Umbilical cord (tissue), 2 donors: Measurements from ENCODE around the gene TNS4. TPM values are rescaled to one million over a fixed set of nuclear protein-coding genes. Genes with fewer than 3 reads are reported as not detected.

Experiments used
- DNase-seq: peaks from one replicate; pipeline ENCODE4 v3.0.0-alpha.2; 2015; ENCODE audit warnings: low spot score
- total RNA-seq: library from RNA; depleted of rRNA; stranded (reverse); fragments of >200 nt; gene quantifications from one replicate; pipeline ENCODE4 v1.2.3, GENCODE V29; 2014; ENCODE audit warnings: low replicate concordance; ENCODE audit not compliant: insufficient read depth

The TNS4 gene
- total RNA-seq, 1 donor from 2014 or later, result 7.0 TPM

DNA sequence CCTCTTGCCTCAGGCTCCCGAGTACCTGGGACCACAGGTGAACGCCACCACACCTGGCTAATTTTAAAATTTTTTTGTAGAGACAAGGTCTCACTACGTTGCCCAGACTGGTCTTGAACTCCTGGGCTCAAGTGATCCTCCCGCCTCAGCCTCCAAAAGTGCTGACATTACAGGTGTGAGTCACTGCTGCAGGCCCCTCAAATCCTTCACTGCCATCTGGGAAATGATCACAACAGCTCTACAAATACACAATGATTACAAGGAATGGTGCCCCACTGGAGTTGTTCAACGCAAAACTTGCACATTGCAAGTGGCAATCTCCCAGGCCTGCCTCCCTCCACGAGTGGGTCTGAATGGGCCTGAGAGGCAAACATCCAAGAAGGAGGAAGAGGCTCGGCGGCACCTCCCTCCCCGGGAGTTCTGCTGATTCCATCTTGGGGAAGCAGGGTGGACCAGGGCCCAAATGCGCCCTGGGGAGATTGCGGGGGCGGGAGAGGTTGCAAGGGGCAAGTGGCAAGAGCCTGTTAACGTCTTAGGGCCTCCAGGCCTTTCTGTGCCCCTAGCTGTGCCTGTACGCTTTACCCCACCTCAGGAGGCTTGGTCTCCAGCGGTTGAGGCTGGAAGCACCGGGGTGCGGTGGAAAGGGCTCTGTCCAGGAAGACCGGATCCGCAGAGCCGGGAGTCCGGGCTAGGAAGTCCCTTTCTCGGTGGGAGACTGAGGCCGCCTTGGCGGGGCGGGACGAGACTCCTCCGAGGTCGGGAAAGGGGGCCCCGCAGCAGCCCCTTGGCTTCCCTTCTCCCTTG, 58.8 kb downstream of the TNS4 start:
- no peak for DNase-seq

DNA sequence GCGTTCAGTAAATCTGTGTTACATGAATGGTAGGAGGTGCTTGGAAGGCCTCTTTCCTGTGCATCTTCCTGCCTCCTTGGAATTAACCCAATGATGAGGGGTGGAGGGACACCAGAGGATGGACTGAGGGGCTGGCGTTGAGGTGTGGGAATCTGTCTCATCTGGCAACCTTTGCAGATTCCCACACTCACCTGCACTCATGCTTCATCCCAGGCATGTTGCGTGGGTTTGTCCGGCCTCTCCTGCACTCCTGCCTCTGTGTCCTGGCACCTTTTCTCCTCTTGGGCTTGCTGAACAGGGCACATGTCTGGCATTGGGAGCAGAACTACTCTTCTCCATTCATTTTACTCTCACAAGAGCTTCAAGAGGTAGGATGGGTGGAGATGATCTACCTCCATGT, 61.3 kb downstream of the TNS4 start:
- no peak for DNase-seq

DNA sequence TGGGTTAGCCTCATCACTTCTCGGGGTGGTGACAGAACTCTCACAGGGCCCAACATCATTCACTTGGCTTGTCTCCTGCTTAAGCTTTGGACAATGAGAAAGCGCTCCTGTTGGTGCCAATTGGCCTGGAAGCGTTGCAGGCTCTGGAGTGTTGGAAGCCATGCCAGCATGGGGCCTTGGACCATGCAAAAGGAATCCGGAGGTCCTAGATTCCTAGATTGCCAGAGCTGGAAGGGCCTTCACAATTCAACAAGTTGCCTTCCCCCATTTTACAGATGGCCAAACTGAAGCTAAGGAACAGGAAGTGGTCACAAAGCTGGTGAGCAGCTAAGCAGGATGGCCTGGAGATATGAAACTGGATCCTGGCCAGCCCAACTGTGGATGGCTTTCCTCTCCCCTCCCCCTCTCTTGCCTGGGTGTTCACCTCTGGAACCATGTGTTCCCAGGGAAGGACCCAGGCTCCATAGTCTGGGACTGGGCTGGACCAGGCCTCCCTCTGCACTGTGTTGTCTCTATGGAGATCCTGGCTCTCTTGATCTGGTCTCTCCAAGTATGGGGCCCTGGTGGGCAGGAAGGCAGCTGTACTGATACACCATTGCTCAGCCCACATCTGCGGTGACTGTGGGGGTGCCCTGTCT, 64.2 kb downstream of the TNS4 start:
- no peak for DNase-seq

DNA sequence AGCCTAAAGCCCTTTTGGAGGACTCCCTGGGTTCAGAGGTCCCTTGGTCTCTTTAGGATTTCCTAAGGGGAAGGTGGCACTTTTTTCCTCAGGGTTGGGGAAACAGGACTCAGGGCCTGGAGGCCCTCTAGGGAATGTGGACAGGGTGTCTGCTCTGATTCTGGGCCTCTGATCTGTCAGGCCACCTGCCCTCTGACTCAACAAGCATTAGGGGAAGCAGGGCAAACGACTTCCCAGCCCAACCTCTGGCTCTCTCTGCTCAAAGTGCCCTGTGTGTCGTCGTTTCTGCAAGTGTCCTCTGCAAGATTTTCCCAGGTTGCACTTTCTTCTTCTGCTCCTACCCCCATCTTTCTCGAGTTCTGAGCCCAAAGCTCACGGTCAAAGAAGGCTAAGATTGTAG, 64.8 kb downstream of the TNS4 start:
- no peak for DNase-seq

DNA sequence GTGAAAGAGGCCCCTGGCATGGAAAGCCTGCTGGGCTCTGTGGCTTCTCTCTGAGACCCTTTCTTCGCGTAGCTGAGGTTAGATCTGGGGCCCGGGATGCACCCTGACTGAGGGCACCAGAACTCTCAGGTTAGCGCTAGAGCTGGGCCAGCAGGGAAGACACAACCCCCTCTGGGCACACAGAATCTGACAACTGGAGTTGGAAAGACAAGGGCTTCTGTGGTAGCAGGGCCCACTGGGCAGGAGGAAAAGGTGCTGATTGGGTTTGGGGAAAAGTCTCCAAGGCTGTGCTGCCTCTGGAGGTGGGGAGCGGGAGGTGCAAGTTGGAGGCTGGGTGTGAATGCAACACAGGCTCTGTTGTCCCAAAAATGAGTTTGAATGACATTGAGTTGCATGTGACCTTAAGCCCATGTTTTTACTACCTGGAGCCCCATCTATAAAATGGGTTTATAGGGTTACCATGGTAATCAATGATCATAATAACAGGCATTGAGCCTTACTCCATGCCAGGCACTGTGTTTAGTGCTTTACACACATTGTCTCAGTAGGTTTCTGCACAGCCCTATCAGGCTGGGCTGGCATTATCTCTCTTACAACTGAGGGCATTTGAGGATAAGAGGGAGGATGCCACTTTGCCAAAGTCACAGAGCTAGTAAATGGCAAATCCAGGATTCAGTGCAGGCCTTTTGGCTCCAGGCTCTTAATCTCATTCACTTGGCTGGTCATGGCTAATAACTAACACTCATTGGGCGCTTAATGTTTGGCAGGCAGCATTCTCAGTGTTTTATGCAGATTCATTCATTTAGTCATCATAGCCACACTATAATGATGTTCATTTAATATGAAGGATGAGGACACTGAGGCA, 67.6 kb downstream of the TNS4 start:
- no peak for DNase-seq

DNA sequence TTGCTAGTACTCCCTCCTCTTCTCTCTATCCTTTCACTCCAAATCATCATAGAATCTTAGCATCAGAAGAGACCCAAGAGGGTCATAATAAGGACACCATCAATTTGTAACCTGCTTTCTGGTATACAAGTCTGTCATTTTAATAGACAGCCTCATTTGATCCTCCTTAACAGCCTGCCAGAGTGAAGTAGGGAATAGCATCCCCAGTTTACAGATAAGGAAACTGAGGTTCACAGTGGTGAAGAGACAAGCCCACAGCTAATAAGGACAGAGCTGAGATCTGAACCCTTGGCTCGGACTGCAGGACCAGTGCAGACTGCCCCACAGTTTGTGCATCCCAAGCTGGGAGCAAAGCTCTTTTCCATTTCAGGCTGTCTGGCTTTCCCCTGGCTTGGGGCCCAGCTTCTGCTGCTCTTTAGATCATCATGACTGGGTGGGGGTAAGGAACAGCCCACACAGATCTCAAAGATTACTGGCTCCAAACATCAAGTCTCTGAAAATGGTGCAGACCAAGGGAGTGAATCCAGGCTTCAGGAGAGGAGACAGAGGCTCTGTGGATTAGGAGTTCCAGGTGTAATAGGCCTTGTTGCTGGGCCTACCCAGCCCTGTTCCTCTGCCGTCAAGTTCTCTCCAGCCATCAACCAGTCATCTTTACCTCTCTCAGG, 68.4 kb downstream of the TNS4 start:
- peak; percentile 98 for DNase-seq

DNA sequence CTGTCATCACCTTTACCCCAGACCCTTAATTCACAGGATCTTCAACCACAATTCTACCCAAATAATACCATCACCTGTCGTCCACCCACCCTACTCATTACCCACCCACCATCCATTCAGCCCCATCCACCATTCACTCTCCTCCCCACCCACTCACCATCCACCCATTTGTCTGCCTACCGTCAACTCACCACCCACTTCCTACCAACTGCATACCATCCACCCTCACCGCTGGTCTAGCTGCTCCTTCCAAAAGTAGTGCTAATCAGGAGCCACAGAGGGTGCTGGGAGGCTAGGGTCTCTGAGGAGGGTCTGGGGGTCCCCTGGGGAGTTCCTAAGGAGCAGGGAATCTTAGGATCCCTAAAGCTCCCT, 70.2 kb downstream of the TNS4 start:
- no peak for DNase-seq

DNA sequence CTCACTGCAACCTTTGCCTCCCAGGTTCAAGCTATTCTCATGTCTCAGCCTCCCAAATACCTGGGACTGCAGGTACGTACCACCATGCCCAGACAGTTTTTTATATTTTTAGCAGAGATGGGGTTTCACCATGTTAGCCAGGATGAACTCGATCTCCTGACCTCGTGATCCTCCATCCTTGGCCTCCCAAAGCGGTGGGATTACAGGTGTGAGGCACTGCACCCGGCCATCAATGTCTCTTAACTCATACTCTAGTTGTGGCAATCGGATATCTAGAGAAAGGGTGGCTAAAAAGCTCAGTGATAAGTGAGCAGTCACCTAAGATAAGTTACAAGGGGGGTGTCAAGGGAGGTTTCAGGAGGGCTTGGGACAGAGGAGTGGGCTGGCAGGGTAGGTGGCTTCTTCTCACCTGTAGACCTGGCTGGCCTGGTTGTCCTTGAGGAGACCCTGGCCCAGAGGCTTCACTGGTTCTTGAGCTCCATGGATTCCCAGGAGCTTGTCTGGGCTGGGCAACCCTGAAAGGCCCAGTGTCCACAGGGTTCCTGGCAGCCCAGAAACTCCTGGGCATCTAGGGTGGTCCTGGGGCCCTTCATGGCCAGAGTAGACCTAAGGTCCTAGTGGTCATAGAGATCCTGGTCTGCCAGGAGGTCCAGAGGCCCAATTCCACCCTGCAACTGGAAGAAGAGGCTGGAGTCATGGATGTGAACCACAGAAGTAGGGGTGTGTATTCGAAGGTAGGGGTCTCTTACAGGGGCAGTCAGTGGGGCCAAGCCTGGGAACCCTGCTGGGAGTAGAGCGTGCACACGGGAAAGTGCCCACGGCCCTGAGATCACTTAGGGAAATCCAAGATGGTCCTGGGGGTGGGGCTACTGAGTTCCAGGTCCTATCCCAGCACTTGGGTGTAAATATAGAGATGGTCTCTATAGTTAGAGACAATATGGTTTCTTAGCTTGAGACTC, 70.9 kb downstream of the TNS4 start:
- no peak for DNase-seq

DNA sequence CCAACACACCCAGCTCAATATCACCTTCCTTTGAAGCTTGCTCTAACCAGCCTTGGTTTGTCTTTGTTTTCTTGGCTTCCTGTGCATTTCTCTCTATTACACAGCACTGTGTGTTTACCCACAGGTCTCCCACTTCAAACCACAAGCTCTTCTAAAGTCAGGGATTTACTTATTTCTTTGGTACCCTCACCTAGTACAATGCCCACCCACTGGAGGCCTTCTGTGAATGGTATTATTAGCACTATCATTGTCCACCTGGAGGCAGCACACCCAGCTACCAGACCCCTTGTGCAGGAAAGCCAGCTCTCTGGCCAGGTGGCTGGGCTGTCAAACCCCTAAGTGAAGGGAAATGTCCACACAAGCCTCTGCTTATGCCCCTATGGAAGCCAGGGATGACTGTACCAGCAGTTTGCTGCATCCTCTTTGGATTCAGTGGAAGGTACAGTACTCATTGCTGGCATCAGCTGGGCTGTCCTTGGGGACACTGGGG, 74.4 kb downstream of the TNS4 start:
- no peak for DNase-seq

Other genes with a start within 250 kb of the TNS4 start
- gene CDC6, start 213.7 kb downstream of the TNS4 start, total RNA-seq, result 5.8 TPM
- 8.7 TPM for gene RARA, start 192.4 kb downstream of the TNS4 start, total RNA-seq
- not detected for gene GJD3, start 136.9 kb downstream of the TNS4 start, total RNA-seq
- gene TOP2A, start 83.7 kb downstream of the TNS4 start, total RNA-seq, result 11.8 TPM
- 55.4 TPM for gene IGFBP4, start 58.2 kb downstream of the TNS4 start, total RNA-seq
- gene CCR7, start 63.8 kb upstream of the TNS4 start, total RNA-seq, result not detected
- 146 TPM for gene SMARCE1, start 146.2 kb upstream of the TNS4 start, total RNA-seq
- 3.4 TPM for gene KRT222, start 163.6 kb upstream of the TNS4 start, total RNA-seq
- gene KRT24, start 202.1 kb upstream of the TNS4 start, total RNA-seq, result 6.3 TPM